HCT116 (cell line): ENCODE results near the gene C10orf105. TPM values are rescaled to one million over a fixed set of nuclear protein-coding genes. Genes with fewer than 3 reads are reported as not detected.

Source experiments
- ATAC-seq: fragments of 200-7000 bp; cut with Tn5 transposase; 2 replicates; pipeline ENCODE4 v1.9.1; 2020; ENCODE audit warnings: mild to moderate bottlenecking, moderate library complexity
- BruUV-seq: library from RNA; stranded (reverse); fragments of 400-500 nt; replicated peaks from 2 replicates; lab custom pipeline; 2021; lab: Mats Ljungman, UMichigan
- CTCF ChIA-PET: fragments of 300-600 bp; sonication (Branson Sonifier 250); formaldehyde crosslinking; loops from one replicate; lab custom pipeline; 2021; ENCODE audit warnings: antibody characterized with exemption; lab: Charles Lee
- POLR2A ChIA-PET: fragments of 300-600, 350-600 bp; sonication (Branson Sonifier 250); formaldehyde crosslinking; loops from one replicate; lab custom pipeline; 2021; ENCODE audit warnings: antibody characterized with exemption; lab: Charles Lee
- RAD21 ChIA-PET, 2 experiments: fragments of 300-600 bp; sonication (Branson Sonifier 250); formaldehyde crosslinking; loops; one replicate each; lab custom pipeline; 2023; ENCODE audit warnings: low total read pairs in 2 of 2; ENCODE audit not compliant: uncharacterized antibody in 2 of 2, unreplicated experiment in 2 of 2, low non-redundant PET in 1 of 2; lab: Charles Lee
- DNase-seq: peaks from one replicate; pipeline ENCODE4 v3.0.0-alpha.2; 2010; ENCODE audit warnings: low read depth, low spot score
- H2AFZ ChIP-seq: fragments of 200-600 bp; shearing (Covaris generic), sonication (generic); 2 replicates; pipeline ENCODE4 v1.6.1; 2017; ENCODE audit warnings: low read depth, mixed run types, mixed read lengths, antibody characterized with exemption, low read length; ENCODE audit not compliant: poor library complexity, severe bottlenecking
- H3K27ac ChIP-seq: 2 replicates; pipeline ENCODE4 v1.5.1; 2012; ENCODE audit warnings: low read depth, low read length
- H3K27me3 ChIP-seq: fragments of 200-600 bp; sonication (generic); 2 replicates; pipeline ENCODE4 v1.6.1; 2016; ENCODE audit warnings: mixed run types, low read length, mixed read lengths; ENCODE audit not compliant: insufficient read depth
- H3K36me3 ChIP-seq, 2 experiments: fragments of 200-500 bp in 1 of 2; fragments of 200-600 bp in 1 of 2; sonication (Bioruptor generic) in 1 of 2; sonication (generic) in 1 of 2; 2 replicates each; pipeline versions ENCODE4 v1.5.1 to v1.6.1; 2014 to 2016; ENCODE audit warnings: low read length in 2 of 2, inconsistent platforms in 1 of 2, mixed read lengths in 1 of 2, mixed run types in 1 of 2; ENCODE audit not compliant: insufficient read depth in 2 of 2, control insufficient read depth in 1 of 2
- H3K4me1 ChIP-seq, 2 experiments: fragments of 200-600 bp in 1 of 2; sonication (generic) in 1 of 2; 2 replicates each; pipeline versions ENCODE4 v1.5.1 to v1.6.1; 2012 to 2017; ENCODE audit warnings: low read length in 2 of 2, inconsistent platforms in 1 of 2, mild to moderate bottlenecking in 1 of 2, mixed read lengths in 1 of 2, mixed run types in 1 of 2, moderate library complexity in 1 of 2; ENCODE audit not compliant: insufficient read depth in 2 of 2, control insufficient read depth in 1 of 2
- H3K4me2 ChIP-seq: fragments of 200-600 bp; sonication (generic); 2 replicates; pipeline ENCODE4 v1.6.1; 2017; ENCODE audit warnings: mixed run types, low read length, mixed read lengths
- H3K4me3 ChIP-seq, 2 experiments: fragments of 200-600 bp in 1 of 2; sonication (generic) in 1 of 2; replicated peaks in 1 of 2; 2 replicates each; pipeline ENCODE4 v1.5.1; 2011 to 2016; ENCODE audit warnings: low read length in 2 of 2, control low read depth in 1 of 2, low read depth in 1 of 2, mild to moderate bottlenecking in 1 of 2, mixed read lengths in 1 of 2, mixed run types in 1 of 2
- H3K79me2 ChIP-seq: fragments of 200-600 bp; sonication (generic); 2 replicates; pipeline ENCODE4 v1.6.1; 2017; ENCODE audit warnings: mild to moderate bottlenecking, mixed run types, low read length, moderate library complexity, mixed read lengths; ENCODE audit not compliant: insufficient read depth
- H3K9ac ChIP-seq: fragments of 200-600 bp; sonication (generic); 2 replicates; pipeline ENCODE4 v1.6.1; 2016; ENCODE audit warnings: low read length, mixed read lengths
- H3K9me2 ChIP-seq: fragments of 200-600 bp; sonication (generic), shearing (Covaris generic); 2 replicates; pipeline ENCODE4 v1.6.1; 2017; ENCODE audit warnings: mixed run types, mild to moderate bottlenecking, moderate library complexity; ENCODE audit not compliant: insufficient read depth
- H3K9me3 ChIP-seq, 2 experiments: fragments of 200-500 bp in 1 of 2; fragments of 200-600 bp in 1 of 2; sonication (Bioruptor generic) in 1 of 2; sonication (generic) in 1 of 2; 2 replicates each; pipeline ENCODE4 v1.6.1; 2014 to 2017; ENCODE audit warnings: low read length in 2 of 2, mixed read lengths in 2 of 2, inconsistent platforms in 1 of 2, low read depth in 1 of 2, mild to moderate bottlenecking in 1 of 2, mixed run types in 1 of 2, moderate library complexity in 1 of 2; ENCODE audit not compliant: control insufficient read depth in 1 of 2, insufficient read depth in 1 of 2
- H4K20me1 ChIP-seq: fragments of 200-600 bp; sonication (generic), shearing (Covaris generic); 2 replicates; pipeline ENCODE4 v1.6.1; 2017; ENCODE audit warnings: mixed run types, mild to moderate bottlenecking, moderate library complexity; ENCODE audit not compliant: insufficient read depth
- CTCF ChIP-seq, 3 experiments: fragments of 200-600 bp in 1 of 3; sonication (generic) in 1 of 3; IDR thresholded peaks in 2 of 3; conservative IDR thresholded peaks in 1 of 3; 2 replicates each; pipeline ENCODE4 v1.5.1; 2012 to 2017; ENCODE audit warnings: low read depth in 2 of 3, low read length in 2 of 3, antibody characterized with exemption in 1 of 3, borderline replicate concordance in 1 of 3, control low read depth in 1 of 3, mild to moderate bottlenecking in 1 of 3, mixed read lengths in 1 of 3, mixed run types in 1 of 3, moderate library complexity in 1 of 3; ENCODE audit not compliant: insufficient read depth in 1 of 3
- RAD21 ChIP-seq: IDR thresholded peaks from 2 replicates; pipeline ENCODE4 v1.6.1; 2012; ENCODE audit warnings: low read depth, mild to moderate bottlenecking
- SRF ChIP-seq: IDR thresholded peaks from 2 replicates; pipeline ENCODE4 v1.6.1; 2012; ENCODE audit warnings: low read depth
- intact Hi-C: fragments of 100-400 bp; cut with micrococcal nuclease; formaldehyde crosslinking; loops from 2 replicates; pipeline ENCODE4 v1.10.0; 2022
- total RNA-seq: library from RNA; stranded (reverse); gene quantifications from one replicate; pipeline ENCODE4 v1.2.1, GENCODE V29; 2021; ENCODE audit not compliant: unreplicated experiment
- TF ChIP-seq, protein P1 (sequence below): IDR thresholded peaks from 2 replicates; pipeline ENCODE4 v1.6.1; 2012

Gene C10orf105
- total RNA-seq, 1 experiment from 2014 or later, result not detected

DNA sequence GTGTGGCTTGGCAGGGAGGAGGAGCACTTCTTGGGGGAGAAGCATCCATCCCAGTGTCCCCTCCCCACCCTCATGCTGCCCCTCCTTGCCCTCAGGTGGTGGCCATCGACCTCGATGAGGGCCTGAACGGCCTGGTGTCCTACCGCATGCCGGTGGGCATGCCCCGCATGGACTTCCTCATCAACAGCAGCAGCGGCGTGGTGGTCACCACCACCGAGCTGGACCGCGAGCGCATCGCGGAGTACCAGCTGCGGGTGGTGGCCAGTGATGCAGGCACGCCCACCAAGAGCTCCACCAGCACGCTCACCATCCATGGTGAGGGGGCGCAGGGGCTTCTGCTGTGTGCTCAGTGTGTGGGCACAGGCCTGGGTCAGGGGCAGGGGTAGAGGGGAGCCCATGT, 14.8 kb downstream of the C10orf105 start (continued):
- no peak for TF ChIP-seq CTCF (IDR thresholded peaks at IDR 0.05 in 2 of 3, conservative IDR thresholded peaks at IDR 0.05 in 1 of 3; ENCODE audit: borderline replicate concordance in 1 of 3, insufficient read depth in 1 of 3, low read depth in 2 of 3, low read length in 2 of 3)
- TF ChIP-seq, protein P1, sequence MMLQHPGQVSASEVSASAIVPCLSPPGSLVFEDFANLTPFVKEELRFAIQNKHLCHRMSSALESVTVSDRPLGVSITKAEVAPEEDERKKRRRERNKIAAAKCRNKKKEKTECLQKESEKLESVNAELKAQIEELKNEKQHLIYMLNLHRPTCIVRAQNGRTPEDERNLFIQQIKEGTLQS, result no peak

DNA sequence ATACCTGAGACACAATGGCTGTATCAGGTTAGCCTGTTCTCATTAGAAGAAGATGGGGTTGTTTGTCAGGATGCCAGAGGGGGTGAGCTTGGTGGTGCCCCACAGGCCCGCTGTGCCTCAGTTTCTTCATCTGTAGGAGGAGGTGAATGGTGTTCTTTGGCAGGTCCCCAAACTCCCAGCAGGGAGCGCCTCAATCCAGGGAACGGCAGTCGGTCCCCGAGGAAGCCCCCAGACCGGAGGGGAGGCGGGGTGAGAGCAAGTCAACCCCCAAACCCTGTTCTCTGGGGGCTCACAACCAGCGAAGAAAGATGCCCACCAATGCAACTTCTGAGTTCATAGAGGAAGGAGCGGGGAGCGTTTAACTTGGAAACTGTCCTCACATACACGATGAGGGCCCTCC, 16.0 kb downstream of the C10orf105 start:
- H3K4me3 ChIP-seq, result no peak overlapping the region
- TF ChIP-seq RAD21 (peak; percentile 32), CTCF (IDR thresholded peaks at IDR 0.05 in 2 of 3, conservative IDR thresholded peaks at IDR 0.05 in 1 of 3; ENCODE audit: borderline replicate concordance in 1 of 3, insufficient read depth in 1 of 3, low read depth in 2 of 3, low read length in 2 of 3) (0 out of 6 replicates have a peak, but pooled peaks of 1 of the 3 experiments have one; percentile 11), SRF (no peak)
- TF ChIP-seq, all 23 proteins: peak for 2
- H3K27me3 ChIP-seq, result no peaks in the 10 kb centered on the region
- no peaks in the 10 kb centered on the region for H3K79me2 ChIP-seq
- no peak overlapping the region for H2AFZ ChIP-seq
- H3K27ac ChIP-seq, result no peak overlapping the region
- ChIA-PET CTCF (no interaction called here), POLR2A (no interaction called here), RAD21 (no interaction called here)
- ATAC-seq (no peak), DNase-seq (no peak)
- no peak overlapping the region for H3K4me2 ChIP-seq
- no peaks in the 10 kb centered on the region for H3K9me3 ChIP-seq
- H3K4me1 ChIP-seq, result 0 out of 4 replicates have a peak, but pooled peaks cover 0 to 2% of the 10 kb centered on the region in 2 experiments
- H3K9ac ChIP-seq, result no peak overlapping the region
- BruUV-seq, result no TSS peak
- no peaks in the 10 kb centered on the region for H3K36me3 ChIP-seq
- no peaks in the 10 kb centered on the region for H4K20me1 ChIP-seq
- intact Hi-C loops, result no loop called here
- H3K9me2 ChIP-seq, result no peaks in the 10 kb centered on the region
